ENCODE data around the gene ITGAX.

DNA sequence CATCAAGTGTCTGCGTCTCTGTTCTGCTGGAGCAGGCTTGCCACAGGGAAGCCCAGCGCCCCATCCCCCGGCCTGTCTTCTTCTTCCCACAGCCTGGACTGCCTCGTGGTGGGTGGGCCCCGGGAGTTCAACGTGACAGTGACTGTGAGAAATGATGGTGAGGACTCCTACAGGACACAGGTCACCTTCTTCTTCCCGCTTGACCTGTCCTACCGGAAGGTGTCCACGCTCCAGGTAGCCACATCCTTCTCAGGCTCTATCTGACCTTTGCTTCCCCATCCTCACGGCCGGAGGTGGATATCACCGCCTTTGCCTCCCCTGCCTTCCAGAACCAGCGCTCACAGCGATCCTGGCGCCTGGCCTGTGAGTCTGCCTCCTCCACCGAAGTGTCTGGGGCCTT lies 29.8 kb upstream of the ITGAX start:
- TF ChIP-seq, protein P1, sequence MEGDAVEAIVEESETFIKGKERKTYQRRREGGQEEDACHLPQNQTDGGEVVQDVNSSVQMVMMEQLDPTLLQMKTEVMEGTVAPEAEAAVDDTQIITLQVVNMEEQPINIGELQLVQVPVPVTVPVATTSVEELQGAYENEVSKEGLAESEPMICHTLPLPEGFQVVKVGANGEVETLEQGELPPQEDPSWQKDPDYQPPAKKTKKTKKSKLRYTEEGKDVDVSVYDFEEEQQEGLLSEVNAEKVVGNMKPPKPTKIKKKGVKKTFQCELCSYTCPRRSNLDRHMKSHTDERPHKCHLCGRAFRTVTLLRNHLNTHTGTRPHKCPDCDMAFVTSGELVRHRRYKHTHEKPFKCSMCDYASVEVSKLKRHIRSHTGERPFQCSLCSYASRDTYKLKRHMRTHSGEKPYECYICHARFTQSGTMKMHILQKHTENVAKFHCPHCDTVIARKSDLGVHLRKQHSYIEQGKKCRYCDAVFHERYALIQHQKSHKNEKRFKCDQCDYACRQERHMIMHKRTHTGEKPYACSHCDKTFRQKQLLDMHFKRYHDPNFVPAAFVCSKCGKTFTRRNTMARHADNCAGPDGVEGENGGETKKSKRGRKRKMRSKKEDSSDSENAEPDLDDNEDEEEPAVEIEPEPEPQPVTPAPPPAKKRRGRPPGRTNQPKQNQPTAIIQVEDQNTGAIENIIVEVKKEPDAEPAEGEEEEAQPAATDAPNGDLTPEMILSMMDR (IDR thresholded peaks at IDR 0.05 in 4 of 5, conservative IDR thresholded peaks at IDR 0.05 in 1 of 5) = no peak
- TF ChIP-seq POLR2A (IDR thresholded peaks at IDR 0.05) = no peak

All from gastrocnemius medialis (tissue), 4 donors.